DOHH2 (cell line): Measurements from ENCODE around the gene APLP1.

ENCODE experiments used
- EZH2phosphoT487 ChIP-seq: fragments of 200-600 bp; sonication (generic); IDR thresholded peaks from 2 replicates; pipeline ENCODE4 v1.6.1; 2017; ENCODE audit warnings: borderline replicate concordance, mild to moderate bottlenecking, antibody characterized with exemption, low read length, moderate library complexity, mixed read lengths
- TF ChIP-seq, protein P1 (sequence below): fragments of 200-600 bp; sonication (generic); IDR thresholded peaks from one replicate; pipeline ENCODE4 v1.5.1; 2014; ENCODE audit warnings: antibody characterized with exemption, mild to moderate bottlenecking, low read depth, low read length; ENCODE audit not compliant: poor library complexity, severe bottlenecking

- TF ChIP-seq, protein P1, sequence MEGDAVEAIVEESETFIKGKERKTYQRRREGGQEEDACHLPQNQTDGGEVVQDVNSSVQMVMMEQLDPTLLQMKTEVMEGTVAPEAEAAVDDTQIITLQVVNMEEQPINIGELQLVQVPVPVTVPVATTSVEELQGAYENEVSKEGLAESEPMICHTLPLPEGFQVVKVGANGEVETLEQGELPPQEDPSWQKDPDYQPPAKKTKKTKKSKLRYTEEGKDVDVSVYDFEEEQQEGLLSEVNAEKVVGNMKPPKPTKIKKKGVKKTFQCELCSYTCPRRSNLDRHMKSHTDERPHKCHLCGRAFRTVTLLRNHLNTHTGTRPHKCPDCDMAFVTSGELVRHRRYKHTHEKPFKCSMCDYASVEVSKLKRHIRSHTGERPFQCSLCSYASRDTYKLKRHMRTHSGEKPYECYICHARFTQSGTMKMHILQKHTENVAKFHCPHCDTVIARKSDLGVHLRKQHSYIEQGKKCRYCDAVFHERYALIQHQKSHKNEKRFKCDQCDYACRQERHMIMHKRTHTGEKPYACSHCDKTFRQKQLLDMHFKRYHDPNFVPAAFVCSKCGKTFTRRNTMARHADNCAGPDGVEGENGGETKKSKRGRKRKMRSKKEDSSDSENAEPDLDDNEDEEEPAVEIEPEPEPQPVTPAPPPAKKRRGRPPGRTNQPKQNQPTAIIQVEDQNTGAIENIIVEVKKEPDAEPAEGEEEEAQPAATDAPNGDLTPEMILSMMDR = no peak
- TF ChIP-seq EZH2phosphoT487 = no peak
Measured at GRCh38 chr19:35846038-35846668, 22.2 kb upstream of the APLP1 start.
